Neural crest cell (in vitro differentiated cells): Measurements from ENCODE around the gene SLC25A42. TPM values are rescaled to one million over a fixed set of nuclear protein-coding genes. Genes with fewer than 3 reads are reported as not detected.

ENCODE experiments used
- DNase-seq: peaks from one replicate; pipeline ENCODE4 v3.0.0; 2021; ENCODE audit warnings: low read depth, mixed read lengths, low spot score
- H3K27ac Mint-ChIP-seq: one replicate; pipeline ENCODE4 v1.8.0; 2021; ENCODE audit warnings: mild to moderate bottlenecking, mixed read lengths; ENCODE audit not compliant: unreplicated experiment
- H3K27me3 Mint-ChIP-seq: 2 replicates; pipeline ENCODE4 v1.8.0; 2021; ENCODE audit warnings: low read depth, mild to moderate bottlenecking, mixed read lengths
- H3K36me3 Mint-ChIP-seq: 2 replicates; pipeline ENCODE4 v1.8.0; 2021; ENCODE audit warnings: low read depth, mild to moderate bottlenecking, mixed read lengths
- H3K4me1 Mint-ChIP-seq: 2 replicates; pipeline ENCODE4 v1.8.0; 2021; ENCODE audit warnings: mixed read lengths
- H3K4me3 Mint-ChIP-seq: one replicate; pipeline ENCODE4 v1.8.0; 2021; ENCODE audit warnings: mild to moderate bottlenecking, mixed read lengths
- H3K9me3 Mint-ChIP-seq: 2 replicates; pipeline ENCODE4 v1.8.0; 2021; ENCODE audit warnings: mixed read lengths
- CTCF ChIP-seq: fragments of 200-600 bp; sonication (generic); conservative IDR thresholded peaks from 2 replicates; pipeline ENCODE4 v1.5.0; 2021; ENCODE audit warnings: antibody characterized with exemption, mild to moderate bottlenecking
- total RNA-seq: library from RNA; stranded (reverse); gene quantifications from 2 replicates; pipeline ENCODE4 v1.2.1, GENCODE V29; 2021

The SLC25A42 gene
- total RNA-seq, 1 donor from 2014 or later = 10.5 TPM

DNA sequence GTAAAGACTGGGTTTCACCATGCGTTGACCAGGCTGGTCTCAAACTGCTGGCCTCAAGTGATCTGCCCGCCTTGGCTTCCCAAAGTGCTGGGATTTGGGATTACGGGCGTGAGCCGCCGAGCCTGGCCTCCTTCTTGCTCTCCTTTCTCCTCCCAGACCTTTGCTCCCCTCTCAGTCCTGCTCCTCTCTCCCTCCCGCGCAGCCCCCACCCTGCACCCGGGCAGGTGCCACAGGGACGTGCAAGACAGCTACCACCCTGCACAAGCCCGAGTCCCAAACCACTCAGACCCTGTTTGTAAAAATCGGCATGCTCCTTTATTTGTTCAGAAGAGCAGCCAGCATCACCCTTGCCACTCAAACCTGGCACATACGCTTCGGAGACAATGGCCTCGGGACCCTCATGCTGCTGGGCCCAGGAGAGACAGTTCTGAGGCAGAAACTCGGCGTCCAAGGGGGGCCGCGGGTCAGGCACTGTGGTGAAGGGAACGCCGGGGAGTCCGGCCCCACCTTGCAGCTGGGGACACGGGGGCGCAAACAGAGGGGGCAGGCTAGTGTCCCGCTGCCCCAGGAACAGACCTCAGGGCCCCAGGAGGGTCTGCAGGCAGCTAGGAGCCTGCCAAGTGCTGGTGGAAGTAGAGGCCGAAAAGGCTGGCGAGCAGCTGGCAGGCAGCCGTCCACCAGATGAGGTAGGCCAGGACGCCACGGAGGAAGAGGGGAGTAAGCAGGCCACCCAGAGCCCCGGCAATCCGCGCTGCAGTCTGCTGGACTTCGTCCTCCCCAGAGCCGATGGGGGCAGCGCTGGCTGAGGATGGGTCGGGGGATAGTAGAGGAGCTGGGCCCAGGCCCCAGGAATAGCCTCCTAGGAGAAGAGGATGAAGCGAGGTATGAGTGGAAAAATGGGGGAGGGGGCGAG, 55.8 kb downstream of the SLC25A42 start:
- TF ChIP-seq CTCF = no peak
- peaks cover 20% of the 10 kb centered on the region for H3K36me3 Mint-ChIP-seq
- H3K4me1 Mint-ChIP-seq = no peaks in the 10 kb centered on the region
- no peak for DNase-seq
- no peaks in the 10 kb centered on the region for H3K27me3 Mint-ChIP-seq
- H3K9me3 Mint-ChIP-seq = peaks cover 8% of the 10 kb centered on the region
- H3K27ac Mint-ChIP-seq = no peak overlapping the region
- no peak overlapping the region for H3K4me3 Mint-ChIP-seq

DNA sequence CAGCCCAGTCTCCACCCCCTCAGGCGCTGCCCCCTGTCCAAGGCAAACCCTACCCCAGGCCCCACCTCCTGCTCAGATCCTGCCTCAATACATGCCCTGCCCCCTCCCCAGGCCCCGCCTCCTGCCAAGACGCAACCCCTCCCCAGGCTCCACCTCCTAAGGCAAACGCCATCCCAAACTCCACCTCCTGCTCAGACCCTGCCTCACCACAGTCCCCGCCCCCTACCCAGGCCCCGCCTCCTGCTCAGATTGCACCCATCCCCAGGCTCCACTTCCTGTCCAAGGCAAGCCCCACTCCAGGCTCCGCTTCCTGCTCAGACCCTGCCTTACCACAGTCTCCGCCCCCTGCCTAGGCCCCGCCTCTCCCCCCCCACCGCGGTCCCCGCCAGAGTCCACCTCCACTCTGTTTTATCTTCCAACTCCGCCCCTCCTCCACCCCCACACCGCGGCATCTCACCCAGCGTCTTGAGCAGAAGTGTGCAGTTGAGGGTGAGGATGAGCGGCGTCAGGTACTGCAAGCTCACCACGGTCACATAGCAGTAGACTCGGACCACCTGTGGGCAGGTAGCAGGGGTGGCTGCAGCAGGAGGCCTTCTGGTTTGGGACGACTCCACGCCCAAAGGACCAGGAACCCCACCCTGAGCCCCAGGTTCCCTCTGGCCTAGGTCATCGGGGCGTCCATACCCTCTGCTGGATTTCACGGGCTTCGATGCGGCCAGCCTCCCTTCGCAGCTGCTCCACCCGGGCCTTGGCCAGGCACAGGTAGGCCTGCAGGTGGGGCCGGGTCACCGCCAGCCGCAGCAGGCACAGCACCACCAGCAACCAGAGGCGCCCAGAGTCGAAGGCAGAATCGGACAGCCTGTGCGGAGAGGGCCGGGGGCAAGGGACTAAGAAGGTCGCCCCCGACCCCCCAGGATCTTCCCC, 56.8 kb downstream of the SLC25A42 start:
- H3K36me3 Mint-ChIP-seq = peaks cover 20% of the 10 kb centered on the region
- no peaks in the 10 kb centered on the region for H3K4me1 Mint-ChIP-seq
- no peaks in the 10 kb centered on the region for H3K27me3 Mint-ChIP-seq
- no peak overlapping the region for H3K27ac Mint-ChIP-seq
- no peak for TF ChIP-seq CTCF
- DNase-seq = peak; percentile 79
- no peak overlapping the region for H3K4me3 Mint-ChIP-seq
- peaks cover 8% of the 10 kb centered on the region for H3K9me3 Mint-ChIP-seq

DNA sequence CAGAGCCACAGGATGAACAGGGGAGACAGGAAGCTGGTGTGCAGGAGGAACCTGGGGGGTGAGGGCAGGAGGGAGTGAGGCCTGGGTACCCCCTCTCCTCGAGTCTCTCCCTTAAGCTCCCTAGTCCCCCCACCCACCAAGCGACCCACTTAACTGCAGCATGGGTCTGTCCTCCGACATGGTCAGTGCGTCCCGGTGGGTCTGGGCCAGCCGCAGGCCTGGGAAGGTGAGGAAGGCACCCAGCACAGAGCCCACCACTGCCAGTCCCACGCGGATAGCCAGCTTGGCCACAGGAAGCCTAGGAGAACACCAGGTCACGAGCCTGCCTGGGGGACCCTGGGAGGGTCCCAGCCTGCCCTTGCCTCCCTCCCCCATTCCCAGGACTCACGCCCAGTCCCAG, 57.6 kb downstream of the SLC25A42 start:
- DNase-seq = no peak
- H3K27ac Mint-ChIP-seq = no peak overlapping the region

DNA sequence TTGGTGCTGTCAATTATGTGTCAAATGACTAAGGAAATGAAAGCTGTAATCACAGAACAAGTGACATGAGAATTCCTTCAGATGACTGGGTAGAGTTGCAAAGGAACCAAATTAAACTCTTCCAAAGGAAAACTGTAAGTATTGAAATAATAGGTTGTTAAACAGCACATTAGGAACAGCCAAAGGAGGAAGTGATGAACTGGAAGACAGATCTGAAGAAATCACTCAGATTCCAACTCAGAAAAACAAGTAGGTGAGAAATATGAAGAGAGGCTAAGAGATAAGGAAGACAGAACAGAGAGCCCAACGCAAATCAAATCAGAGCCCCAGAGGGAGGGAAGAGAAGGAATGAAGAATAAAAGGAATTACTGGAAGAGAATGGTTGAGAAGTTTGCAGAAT, 59.1 kb downstream of the SLC25A42 start:
- peaks cover 21% of the 10 kb centered on the region for H3K36me3 Mint-ChIP-seq
- no peak for DNase-seq
- peaks cover 10% of the 10 kb centered on the region for H3K9me3 Mint-ChIP-seq
- H3K27ac Mint-ChIP-seq = no peak overlapping the region
- H3K27me3 Mint-ChIP-seq = no peaks in the 10 kb centered on the region
- TF ChIP-seq CTCF = no peak
- H3K4me3 Mint-ChIP-seq = no peak overlapping the region
- no peaks in the 10 kb centered on the region for H3K4me1 Mint-ChIP-seq

More for the DNA sequence above, 57.6 kb downstream of the SLC25A42 start:
- H3K9me3 Mint-ChIP-seq = peaks cover 8% of the 10 kb centered on the region
- H3K4me1 Mint-ChIP-seq = no peaks in the 10 kb centered on the region
- peaks cover 20% of the 10 kb centered on the region for H3K36me3 Mint-ChIP-seq
- no peak for TF ChIP-seq CTCF
- H3K27me3 Mint-ChIP-seq = no peaks in the 10 kb centered on the region
- H3K4me3 Mint-ChIP-seq = no peak overlapping the region

GRCh38 chr19:19123386-19123785, 59.6 kb downstream of the SLC25A42 start:
- no peaks in the 10 kb centered on the region for H3K4me1 Mint-ChIP-seq
- no peak overlapping the region for H3K4me3 Mint-ChIP-seq
- no peak for TF ChIP-seq CTCF
- H3K27ac Mint-ChIP-seq = no peak overlapping the region
- no peaks in the 10 kb centered on the region for H3K27me3 Mint-ChIP-seq
- peaks cover 11% of the 10 kb centered on the region for H3K9me3 Mint-ChIP-seq
- no peak for DNase-seq
- H3K36me3 Mint-ChIP-seq = peaks cover 23% of the 10 kb centered on the region
